KMS-11 (cell line): ENCODE results near the gene PRCP.

ENCODE experiments used
- H2AFZ ChIP-seq: fragments of 200-600 bp; sonication (generic); 2 replicates; pipeline ENCODE4 v1.6.1; 2016; ENCODE audit warnings: antibody characterized with exemption, mixed run types, low read depth
- H3K27ac ChIP-seq: fragments of 200-600 bp; sonication (generic); 2 replicates; pipeline ENCODE4 v1.6.1; 2016; ENCODE audit warnings: mild to moderate bottlenecking, mixed run types
- H3K27me3 ChIP-seq: fragments of 200-600 bp; sonication (generic); 2 replicates; pipeline ENCODE4 v1.6.1; 2017; ENCODE audit warnings: mild to moderate bottlenecking, low read depth, mixed run types, moderate library complexity; ENCODE audit not compliant: insufficient read depth
- H3K36me3 ChIP-seq: fragments of 200-600 bp; sonication (generic); 2 replicates; pipeline ENCODE4 v1.6.1; 2017; ENCODE audit warnings: mild to moderate bottlenecking, mixed run types; ENCODE audit not compliant: insufficient read depth
- H3K4me1 ChIP-seq: fragments of 200-600 bp; sonication (generic); 2 replicates; pipeline ENCODE4 v1.6.1; 2016; ENCODE audit warnings: mild to moderate bottlenecking, low read depth, mixed run types; ENCODE audit not compliant: poor library complexity, severe bottlenecking
- H3K4me2 ChIP-seq: fragments of 200-600 bp; sonication (generic); 2 replicates; pipeline ENCODE4 v1.7.0; 2016; ENCODE audit warnings: mild to moderate bottlenecking, mixed run types
- H3K4me3 ChIP-seq: fragments of 200-600 bp; sonication (generic); IDR thresholded peaks from 2 replicates; pipeline ENCODE4 v1.6.1; 2017; ENCODE audit warnings: low read depth, low read length, mixed read lengths; ENCODE audit not compliant: insufficient read depth
- H3K79me2 ChIP-seq: fragments of 200-600 bp; sonication (generic); 2 replicates; pipeline ENCODE4 v1.6.1; 2016; ENCODE audit warnings: low read depth, mixed run types; ENCODE audit not compliant: insufficient read depth
- H3K9ac ChIP-seq: fragments of 200-600 bp; sonication (generic); 2 replicates; pipeline ENCODE4 v1.6.1; 2016; ENCODE audit warnings: mild to moderate bottlenecking, mixed run types
- H4K20me1 ChIP-seq: fragments of 200-600 bp; sonication (generic); 2 replicates; pipeline ENCODE4 v1.6.1; 2016; ENCODE audit warnings: mild to moderate bottlenecking, mixed run types; ENCODE audit not compliant: insufficient read depth
- TF ChIP-seq, protein P1 (sequence below): fragments of 200-600 bp; sonication (generic); conservative IDR thresholded peaks from 2 replicates; pipeline ENCODE4 v1.6.1; 2017; ENCODE audit warnings: low read depth, mild to moderate bottlenecking, antibody characterized with exemption, low read length, moderate library complexity, mixed read lengths

Gene PRCP

DNA sequence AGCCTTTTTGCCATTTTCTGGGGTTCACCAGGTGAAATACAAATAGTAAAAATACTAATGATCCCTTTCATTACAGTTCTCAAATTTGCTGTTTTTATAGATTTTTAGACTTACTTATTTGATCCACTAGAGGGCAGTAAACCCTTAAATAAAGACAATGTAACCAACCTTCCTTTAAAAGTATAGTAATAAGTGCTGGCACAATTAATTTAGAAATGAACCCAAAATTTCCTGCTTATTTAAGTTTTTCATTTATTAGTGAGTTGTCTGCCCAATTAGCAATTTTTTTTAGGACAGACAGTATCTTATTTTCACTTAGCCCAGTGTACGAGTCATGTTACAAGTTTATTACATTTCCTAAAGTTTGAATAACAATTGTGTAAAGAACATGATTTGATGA lies 6.0 kb upstream of the PRCP start:
- Histone ChIP-seq H3K36me3 (no peaks in the 10 kb centered on the region), H3K4me3 (no peak overlapping the region), H3K27ac (no peak overlapping the region), H3K9ac (no peak overlapping the region), H4K20me1 (no peaks in the 10 kb centered on the region), H3K4me1 (peaks cover 61% of the 10 kb centered on the region), H3K79me2 (peaks cover 71% of the 10 kb centered on the region), H2AFZ (no peak overlapping the region), H3K27me3 (no peaks in the 10 kb centered on the region), H3K4me2 (no peak overlapping the region)
- TF ChIP-seq, protein P1, sequence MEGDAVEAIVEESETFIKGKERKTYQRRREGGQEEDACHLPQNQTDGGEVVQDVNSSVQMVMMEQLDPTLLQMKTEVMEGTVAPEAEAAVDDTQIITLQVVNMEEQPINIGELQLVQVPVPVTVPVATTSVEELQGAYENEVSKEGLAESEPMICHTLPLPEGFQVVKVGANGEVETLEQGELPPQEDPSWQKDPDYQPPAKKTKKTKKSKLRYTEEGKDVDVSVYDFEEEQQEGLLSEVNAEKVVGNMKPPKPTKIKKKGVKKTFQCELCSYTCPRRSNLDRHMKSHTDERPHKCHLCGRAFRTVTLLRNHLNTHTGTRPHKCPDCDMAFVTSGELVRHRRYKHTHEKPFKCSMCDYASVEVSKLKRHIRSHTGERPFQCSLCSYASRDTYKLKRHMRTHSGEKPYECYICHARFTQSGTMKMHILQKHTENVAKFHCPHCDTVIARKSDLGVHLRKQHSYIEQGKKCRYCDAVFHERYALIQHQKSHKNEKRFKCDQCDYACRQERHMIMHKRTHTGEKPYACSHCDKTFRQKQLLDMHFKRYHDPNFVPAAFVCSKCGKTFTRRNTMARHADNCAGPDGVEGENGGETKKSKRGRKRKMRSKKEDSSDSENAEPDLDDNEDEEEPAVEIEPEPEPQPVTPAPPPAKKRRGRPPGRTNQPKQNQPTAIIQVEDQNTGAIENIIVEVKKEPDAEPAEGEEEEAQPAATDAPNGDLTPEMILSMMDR = peak; percentile 92

DNA sequence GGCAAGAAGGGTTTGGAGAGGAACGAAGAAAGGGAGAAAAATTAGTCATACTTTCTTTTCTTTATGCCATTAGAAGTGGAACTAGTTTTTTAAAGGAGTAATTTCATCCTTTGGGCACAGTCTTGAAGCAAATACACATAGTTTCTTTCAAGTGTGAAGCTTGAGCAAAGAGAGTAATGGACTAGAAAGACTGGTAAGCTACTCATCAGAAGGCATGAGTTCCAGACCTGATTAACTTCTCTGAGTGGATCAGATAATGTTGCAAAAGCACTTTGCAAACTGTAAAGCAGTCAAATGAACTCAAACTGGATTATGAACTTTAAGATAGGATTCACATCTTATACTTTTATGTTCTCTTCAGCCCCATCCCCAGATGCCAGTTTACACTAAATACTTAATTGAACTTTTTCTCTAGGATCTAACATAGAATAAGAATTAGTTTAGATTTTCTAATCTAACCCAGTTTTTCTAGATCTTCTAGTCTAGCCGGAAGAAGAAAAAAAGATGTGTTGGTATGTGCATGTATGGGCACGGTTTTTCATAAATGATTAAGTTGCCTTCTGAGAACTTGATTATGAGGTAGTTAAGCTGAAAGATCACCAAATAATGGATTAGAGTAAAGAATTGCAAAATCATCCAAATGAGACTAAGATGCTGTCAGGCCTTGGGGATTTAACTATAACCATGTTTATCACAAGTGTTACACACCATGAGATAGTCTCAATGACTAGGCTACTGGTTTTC lies 3.8 kb upstream of the PRCP start:
- H3K79me2 ChIP-seq = peaks cover 63% of the 10 kb centered on the region
- no peak overlapping the region for H3K4me3 ChIP-seq
- TF ChIP-seq, protein P1 = no peak
- H2AFZ ChIP-seq = no peak overlapping the region
- no peaks in the 10 kb centered on the region for H4K20me1 ChIP-seq
- no peaks in the 10 kb centered on the region for H3K27me3 ChIP-seq
- H3K4me1 ChIP-seq = peaks cover 55% of the 10 kb centered on the region
- no peak overlapping the region for H3K9ac ChIP-seq
- no peak overlapping the region; the same call in 1 of the 2 replicates for H3K4me2 ChIP-seq
- H3K27ac ChIP-seq = no peak overlapping the region
- no peaks in the 10 kb centered on the region for H3K36me3 ChIP-seq

DNA sequence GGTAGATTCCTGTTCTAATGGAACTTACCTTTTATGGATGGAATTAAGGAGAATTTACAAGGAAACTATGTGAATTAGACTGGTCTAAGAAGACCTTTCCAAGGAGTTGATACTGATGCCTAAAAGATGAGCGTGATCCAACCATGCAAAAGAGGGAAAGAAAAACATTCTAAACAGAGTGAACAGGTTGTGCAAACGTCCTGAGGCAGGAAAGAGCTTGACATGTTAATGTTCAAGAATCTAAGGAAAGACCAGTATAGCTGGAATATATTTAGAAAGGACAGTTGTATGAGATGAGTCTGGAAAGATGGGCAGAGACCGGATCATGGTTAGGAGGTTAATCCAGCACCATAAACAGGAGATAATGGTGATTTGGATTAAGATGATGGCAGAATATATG lies 2.6 kb upstream of the PRCP start:
- H3K4me3 ChIP-seq = no peak overlapping the region

DNA sequence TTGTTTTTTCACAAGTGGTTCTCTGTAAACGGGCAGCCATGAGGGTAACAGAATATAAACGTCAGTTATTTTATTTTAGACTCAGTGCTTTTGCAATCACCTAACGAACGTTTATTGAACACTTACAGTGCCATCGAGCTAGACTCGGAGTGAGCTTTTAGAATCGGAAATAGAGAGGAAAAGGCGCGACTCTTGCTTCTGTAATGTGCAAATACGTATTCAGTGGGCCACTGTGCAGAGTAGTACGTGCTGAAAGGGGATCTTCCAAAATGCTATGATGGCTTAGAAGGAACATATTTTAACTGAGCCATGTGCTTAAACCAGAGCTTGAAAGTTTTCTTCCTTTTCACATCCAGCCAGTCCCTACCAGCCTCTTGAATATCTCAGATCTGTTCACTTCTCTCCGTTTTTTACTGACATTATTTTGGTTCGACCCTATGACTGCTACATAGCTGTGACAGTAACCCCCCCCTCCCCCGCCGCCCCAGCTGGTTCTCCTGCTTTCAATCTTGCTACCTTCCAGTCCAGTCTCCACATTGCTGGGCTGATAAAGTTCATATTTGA lies 1.8 kb upstream of the PRCP start:
- H2AFZ ChIP-seq = peak overlapping the region; percentile 86
- TF ChIP-seq, protein P1 = no peak
- peaks cover 47% of the 10 kb centered on the region for H3K79me2 ChIP-seq
- peaks cover 39% of the 10 kb centered on the region for H3K4me1 ChIP-seq
- no peaks in the 10 kb centered on the region for H3K36me3 ChIP-seq
- H3K9ac ChIP-seq = peak overlapping the region; percentile 71
- H3K4me3 ChIP-seq = no peak overlapping the region
- no peaks in the 10 kb centered on the region for H3K27me3 ChIP-seq
- H3K27ac ChIP-seq = peak overlapping the region; percentile 53
- H3K4me2 ChIP-seq = peak overlapping the region; percentile 64
- no peaks in the 10 kb centered on the region for H4K20me1 ChIP-seq

More for the DNA sequence above, 2.6 kb upstream of the PRCP start:
- H3K27me3 ChIP-seq = no peaks in the 10 kb centered on the region
- peaks cover 55% of the 10 kb centered on the region for H3K79me2 ChIP-seq
- no peaks in the 10 kb centered on the region for H3K36me3 ChIP-seq
- no peak overlapping the region for H2AFZ ChIP-seq
- TF ChIP-seq, protein P1 = no peak
- no peak overlapping the region for H3K9ac ChIP-seq
- peak overlapping the region; percentile 64 for H3K4me2 ChIP-seq
- H3K4me1 ChIP-seq = peaks cover 45% of the 10 kb centered on the region
- no peak overlapping the region for H3K27ac ChIP-seq
- H4K20me1 ChIP-seq = no peaks in the 10 kb centered on the region
